Measurements from ENCODE around the gene FKBP10.
"Not testable (repeated sequence)": the region's sequence is repeated elsewhere in the genome, so short reads cannot be mapped to it uniquely, and the experiment has no call there.

Gene FKBP10

DNA sequence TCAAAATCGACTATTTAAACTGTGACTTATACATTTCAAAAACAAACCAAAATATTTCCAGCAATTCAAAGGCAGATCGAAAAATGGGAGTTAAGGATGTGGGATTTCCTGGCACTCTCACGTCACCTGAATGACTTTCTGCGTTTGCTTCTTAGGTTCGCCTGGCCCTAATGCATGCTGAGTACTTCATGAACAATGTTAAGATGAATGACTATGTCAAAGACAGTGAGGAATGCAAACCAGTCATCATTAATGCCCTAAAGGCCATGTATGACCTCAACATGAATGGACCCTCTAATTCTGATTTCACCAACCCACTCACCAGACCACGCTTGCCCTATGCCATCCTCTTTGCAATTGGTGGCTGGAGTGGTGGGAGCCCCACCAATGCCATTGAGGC lies 32.2 kb downstream of the FKBP10 start:
- DNase-seq: no peak

DNA sequence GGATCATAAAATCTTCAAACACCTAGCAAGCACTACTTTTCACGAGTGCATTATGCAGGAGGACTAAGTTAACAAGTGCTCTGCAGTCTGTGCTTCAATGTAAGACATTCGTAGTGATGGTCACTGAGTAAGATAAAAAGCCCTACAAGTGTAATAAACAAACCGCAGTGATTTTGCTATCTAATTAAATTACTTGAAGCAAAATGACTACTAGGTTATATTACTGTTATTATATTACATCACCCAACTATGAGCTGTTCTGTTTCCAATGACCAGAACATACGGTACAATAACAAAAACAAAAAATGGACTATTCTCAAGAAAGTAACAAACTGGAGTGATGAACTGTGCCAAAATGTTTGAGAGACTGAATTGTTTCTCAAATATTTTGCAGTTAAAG lies 36.0 kb downstream of the FKBP10 start:
- no peak for DNase-seq

DNA sequence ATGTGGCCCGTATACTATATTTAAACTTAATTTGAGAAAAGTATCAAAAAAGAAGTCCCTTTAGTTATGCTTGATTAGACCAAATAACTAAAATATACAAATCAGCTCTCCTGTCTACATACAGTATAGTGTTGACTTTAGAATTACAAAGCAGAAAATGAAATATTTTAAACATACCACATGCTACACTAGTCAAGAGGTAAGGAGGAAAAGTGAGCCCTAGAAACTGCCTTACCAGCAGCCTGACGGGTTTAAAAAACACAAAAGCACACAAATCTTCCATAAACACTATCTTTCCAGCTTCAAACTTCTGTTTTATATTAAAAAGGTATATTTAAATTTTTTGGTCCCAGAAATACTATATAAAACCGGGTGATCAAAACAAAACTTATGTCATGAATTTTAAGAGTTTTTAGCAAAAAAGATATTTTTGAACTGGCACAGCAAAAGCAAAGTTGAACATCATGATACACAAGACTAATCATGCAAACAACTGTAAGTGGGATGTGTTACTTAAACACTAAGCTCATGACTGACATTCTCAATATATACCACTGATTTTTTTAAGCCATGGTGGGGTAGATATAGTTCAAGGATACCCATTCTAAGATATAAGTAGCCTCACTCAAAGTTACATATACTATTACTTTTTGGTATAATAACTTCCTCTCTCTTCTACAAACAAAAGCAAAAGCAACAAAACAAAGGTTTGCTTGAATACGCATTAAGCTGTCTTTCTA lies 36.6 kb downstream of the FKBP10 start:
- no peak for DNase-seq

DNA sequence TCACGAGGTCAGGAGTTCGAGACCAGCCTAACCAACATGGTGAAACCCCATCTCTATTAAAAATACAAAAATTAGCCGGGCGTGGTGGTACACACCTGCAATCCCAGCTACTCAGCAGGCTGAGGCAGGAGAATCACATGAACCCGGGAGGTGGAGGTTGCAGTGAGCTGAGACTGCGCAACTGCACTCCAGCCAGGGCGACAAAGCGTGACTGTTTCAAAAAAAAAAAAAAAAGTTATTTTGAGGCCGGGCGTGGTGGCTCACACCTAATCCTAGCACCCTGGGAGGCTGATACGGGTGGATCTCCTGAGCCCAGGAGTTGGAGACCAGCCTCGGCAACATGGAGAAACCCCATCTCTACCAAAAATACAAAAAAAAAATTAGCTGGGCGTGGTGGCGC lies 38.6 kb downstream of the FKBP10 start:
- DNase-seq: not testable (repeated sequence)

DNA sequence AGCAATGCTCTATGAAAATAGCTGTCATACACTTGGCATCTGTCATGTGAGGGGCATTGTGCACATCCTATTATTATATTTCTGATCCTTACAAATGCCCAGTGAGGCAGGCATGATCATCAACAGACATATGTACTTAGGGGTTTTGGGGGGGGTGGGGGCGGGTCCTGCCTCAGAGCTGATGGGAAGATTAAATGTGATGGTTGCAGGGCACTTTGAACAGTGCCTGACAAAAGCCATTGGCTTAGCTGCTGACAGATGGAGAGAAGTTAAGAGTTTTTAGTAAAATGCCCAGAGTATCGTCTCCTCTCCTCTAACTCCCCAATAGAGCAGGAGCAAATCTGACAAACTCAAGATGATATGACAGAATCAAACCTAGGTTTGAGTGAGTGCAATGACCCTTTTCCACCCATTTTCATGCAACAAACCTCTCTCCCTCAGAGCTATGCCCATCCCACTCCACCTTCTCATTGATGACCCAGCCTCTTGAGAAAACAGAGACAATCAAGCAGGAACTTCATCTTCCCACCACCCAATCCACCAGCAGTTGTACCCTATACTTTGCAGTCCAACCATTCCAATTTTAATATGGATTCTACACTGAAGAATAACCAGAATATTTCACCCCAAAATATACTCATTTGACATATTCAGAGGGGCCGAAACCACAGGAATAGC lies 47.6 kb downstream of the FKBP10 start:
- DNase-seq: no peak

DNA sequence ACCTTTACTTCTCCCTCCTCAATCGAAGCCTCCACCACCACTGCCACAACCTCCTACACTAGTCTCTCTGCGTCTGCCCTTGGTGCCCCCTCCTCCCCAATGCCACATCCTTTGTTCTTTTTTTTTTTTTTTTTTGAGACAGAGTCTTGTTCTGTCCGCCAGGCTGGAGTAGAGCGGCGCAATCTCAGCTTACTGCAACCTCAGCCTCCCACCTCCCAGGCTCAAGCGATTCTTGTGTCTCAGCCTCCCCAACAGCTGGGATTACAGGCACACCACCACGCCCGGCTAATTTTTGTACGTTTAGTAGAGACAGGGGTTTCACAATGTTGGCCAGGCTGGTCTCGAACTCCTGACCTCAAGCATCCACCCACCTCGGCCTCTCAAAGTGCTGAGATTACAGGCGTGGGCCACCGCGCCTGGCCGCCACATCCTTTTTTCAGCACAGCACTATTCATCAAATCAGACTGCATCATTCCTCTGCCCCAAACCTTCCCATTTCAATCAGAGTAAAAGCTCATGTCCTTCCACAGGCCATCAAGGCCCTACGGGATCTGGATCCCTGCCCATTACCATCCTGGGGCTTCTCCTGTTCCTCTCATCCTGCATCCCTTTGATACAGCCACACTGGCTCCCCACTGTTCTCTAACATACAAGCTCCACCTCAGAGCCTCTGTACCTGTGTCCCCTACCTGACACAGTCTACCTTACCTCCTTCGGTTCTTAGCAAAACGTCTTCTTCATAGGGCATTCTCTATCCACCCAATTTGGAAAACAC lies 50.5 kb downstream of the FKBP10 start:
- DNase-seq: no peak

DNA sequence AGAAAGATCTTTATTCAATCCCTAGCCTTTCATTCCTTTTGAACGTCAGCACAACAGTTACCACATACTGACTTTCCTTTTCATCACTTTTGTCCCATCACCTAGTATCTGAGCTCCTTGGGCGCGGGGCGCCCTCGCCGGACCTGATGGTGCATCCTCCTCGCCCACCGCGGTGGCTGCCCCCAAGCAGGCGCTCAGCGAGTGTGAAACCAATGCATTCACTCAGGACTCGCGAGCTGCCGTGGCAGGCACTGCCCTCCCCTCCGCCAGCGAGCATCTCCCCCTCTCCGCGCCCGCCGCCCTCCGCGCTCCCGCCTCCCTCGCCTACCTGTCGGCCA lies 51.7 kb downstream of the FKBP10 start:
- DNase-seq: no peak

DNA sequence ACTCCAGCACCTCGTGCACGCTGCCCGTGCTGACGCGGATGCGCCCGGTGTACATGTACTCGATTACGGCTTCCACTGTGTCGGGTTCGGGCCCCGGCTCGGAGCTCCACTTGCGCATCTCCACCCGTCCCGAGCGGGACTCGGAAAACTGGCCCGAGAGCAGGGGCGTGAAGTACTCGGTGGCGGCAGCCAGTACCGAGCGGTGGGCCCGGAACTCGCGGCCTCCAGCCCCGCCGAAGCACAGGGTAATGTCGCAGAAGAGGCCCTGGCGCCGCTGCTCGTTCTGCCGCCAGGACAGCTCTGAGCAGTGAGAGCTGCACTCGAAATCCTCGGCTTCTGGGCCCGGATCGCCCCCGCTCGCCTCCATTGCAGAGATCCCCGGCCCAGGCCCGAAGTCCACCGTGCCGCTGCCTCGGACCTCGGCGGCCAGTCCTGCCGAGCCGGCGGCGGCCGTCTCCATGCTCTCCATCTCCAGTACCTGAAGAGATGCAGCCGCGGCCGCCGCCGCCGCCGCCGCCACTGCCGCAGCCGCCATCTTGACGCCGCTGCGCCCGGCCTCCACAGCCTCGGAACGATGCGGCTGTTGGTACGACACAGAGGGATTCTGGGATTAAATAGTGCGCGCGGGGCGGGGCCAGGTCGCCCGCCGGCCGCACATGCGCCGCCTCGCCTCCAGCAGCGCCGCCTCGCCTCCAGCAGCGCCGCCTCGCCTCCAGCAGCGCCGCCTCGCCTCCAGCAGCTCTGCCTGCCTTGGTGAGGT lies 52.2 kb downstream of the FKBP10 start, which contains the start of gene KLHL11:
KLHL11 (minus strand) TSS at position 588 of the 760 bp plus-strand sequence; CDS start at position 535, 53 bp downstream.
- peak; percentile 51 for DNase-seq

DNA sequence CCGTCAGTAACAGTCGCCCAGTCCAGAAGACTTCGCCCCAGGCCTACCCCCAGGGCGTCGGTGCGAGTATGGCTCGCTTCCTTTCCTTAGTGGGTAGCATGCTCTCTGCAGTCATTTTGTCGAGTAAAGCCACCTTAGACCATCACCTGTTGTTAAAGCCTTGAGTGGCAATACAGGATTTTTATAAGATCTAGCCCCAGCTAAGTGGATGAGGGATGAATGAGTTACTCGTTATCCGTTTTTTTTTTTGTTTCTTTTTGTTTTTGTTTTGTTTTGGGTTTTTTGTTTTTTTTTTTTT lies 52.7 kb downstream of the FKBP10 start:
- DNase-seq: no peak

DNA sequence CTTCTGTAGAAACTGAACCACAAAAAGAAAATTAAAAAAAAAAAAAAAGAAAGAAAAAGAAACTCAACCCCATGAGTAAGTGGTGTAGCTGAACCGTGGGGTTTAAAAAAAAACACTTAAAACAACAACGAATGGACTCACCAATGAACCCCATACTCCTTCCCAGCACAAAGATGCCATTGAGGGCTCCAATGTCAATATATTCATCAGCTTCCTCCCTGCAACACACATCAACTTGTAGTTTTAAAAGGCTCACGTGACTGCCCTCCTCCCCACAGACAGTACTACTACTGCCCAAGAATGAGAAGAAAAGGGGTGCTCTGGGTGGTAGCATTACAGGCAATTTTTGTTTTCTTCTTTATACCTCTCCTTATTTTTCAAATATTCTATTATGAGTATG lies 55.8 kb downstream of the FKBP10 start:
- no peak for DNase-seq

DNA sequence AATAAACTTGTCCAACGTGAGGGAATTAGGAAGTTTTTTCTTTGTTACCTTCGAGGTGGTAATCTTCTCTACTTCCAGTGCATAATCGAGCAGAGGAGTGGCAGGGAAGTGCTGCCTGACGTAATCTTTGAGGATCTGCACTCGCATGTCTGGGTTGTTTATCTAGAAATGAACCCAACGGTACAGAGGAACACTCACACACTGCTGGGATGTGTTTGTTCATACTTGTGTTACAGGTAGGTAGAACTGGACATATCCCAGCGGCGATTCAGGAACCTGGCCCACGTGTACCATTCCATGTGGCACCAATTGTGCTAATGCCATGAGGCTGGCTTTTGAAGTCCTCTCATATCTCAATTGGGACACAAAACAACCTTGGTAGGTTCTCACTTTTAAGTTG lies 56.6 kb downstream of the FKBP10 start:
- DNase-seq: no peak

DNA sequence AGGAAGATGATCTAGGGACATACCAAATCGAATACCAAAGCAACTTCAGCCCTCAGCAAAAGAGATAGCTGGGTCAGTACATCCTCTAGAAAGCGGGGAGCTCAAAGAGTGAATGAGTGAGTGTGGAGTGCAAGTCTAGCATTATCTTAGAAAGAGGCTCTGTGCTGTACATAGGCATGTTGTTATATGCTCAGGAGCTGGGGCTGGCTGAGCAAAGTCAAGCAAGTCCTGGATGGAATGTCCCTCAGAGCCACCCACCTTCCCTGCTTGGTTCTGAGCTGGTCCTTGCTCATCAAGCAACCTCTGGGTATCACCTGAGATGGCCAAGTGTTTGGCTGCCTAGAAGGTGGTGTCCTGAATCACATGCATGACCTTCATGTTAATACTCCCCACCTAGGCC lies 57.3 kb downstream of the FKBP10 start:
- DNase-seq: no peak

DNA sequence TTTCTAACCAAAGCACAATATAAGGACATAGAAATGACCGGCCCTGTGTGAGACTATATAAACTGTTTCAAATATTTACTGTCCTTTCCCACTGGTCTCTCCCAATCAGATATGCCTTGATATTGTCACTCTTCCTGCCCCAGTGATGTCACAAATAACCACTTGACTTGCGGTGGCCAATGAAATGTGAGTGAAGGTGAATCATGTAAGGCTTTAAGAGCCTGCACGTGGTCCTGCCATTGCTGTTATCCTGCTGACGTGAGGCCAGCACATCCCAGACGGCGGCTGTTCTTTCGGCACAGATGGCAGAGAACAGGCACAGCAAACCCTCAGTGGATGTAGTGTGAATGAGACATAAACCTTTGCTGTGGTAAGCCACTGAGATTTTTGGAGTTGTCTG lies 57.8 kb downstream of the FKBP10 start:
- no peak for DNase-seq

DNA sequence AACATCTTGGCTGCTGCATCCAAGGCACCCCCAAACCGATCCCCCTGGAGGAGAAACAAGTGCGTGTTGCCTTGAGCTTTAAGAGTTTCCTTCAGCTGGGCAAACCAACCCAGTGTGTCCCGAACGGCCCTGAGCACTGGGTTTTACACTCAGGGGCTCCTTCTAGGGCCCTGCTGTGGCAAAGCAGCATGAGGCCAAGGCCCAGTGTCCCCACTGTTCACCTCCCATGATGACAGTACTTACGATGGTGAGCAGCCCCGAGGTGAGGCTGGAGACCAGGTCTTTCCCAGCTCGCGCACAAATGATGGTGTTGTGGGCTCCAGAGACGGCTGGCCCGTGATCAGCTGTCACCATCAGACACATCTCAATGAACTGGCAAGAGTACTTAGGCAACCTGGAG lies 59.0 kb downstream of the FKBP10 start:
- DNase-seq: no peak
